HepG2 (cell line): ENCODE measurements around the gene NUP93. TPM values are rescaled to one million over a fixed set of nuclear protein-coding genes. Genes with fewer than 3 reads are reported as not detected.

ENCODE experiments used
- BCL6 ChIP-seq: IDR thresholded peaks from 2 replicates; pipeline ENCODE4 v1.6.1; 2016; ENCODE audit warnings: missing genetic modification reagents, missing compliant biosample characterization
- CC2D1A ChIP-seq: sonication (generic); formaldehyde crosslinking; IDR thresholded peaks from 2 replicates; pipeline ENCODE4 v1.8.1; 2023; ENCODE audit warnings: mild to moderate bottlenecking, missing genetic modification reagents
- GATAD2A ChIP-seq: IDR thresholded peaks from 2 replicates; pipeline ENCODE4 v1.6.1; 2016
- KMT2B ChIP-seq: IDR thresholded peaks from 2 replicates; pipeline ENCODE4 v1.6.1; 2016; ENCODE audit warnings: missing genetic modification reagents, missing compliant biosample characterization
- MLX ChIP-seq: IDR thresholded peaks from 2 replicates; pipeline ENCODE4 v1.6.1; 2016
- PITX1 ChIP-seq: sonication (generic); formaldehyde crosslinking; IDR thresholded peaks from 2 replicates; pipeline ENCODE4 v1.5.1; 2020; ENCODE audit warnings: mild to moderate bottlenecking, missing genetic modification reagents
- PPARG ChIP-seq: conservative IDR thresholded peaks from 2 replicates; pipeline ENCODE4 v1.6.1; 2016; ENCODE audit warnings: missing biosample characterization, missing genetic modification reagents
- RBM39 ChIP-seq: fragments of 200-400 bp; formaldehyde crosslinking; IDR thresholded peaks from one replicate; pipeline ENCODE4 v1.6.1; 2018; ENCODE audit warnings: antibody characterized with exemption, mild to moderate bottlenecking, low read depth, low read length; ENCODE audit not compliant: poor library complexity, severe bottlenecking
- SAP130 ChIP-seq: IDR thresholded peaks from 2 replicates; pipeline ENCODE4 v1.6.1; 2016; ENCODE audit warnings: low read depth
- SOX6 ChIP-seq, 2 experiments: fragments of 450-650 bp in 1 of 2; sonication (generic) in 1 of 2; formaldehyde crosslinking in 1 of 2; IDR thresholded peaks; 2 replicates each; pipeline versions ENCODE4 v1.4.0 to v1.6.1; 2017 to 2020; ENCODE audit warnings: antibody characterized with exemption in 1 of 2, mild to moderate bottlenecking in 1 of 2, missing genetic modification reagents in 1 of 2
- SRSF4 ChIP-seq: fragments of 200-400 bp; formaldehyde crosslinking; IDR thresholded peaks from one replicate; pipeline ENCODE4 v1.6.1; 2018; ENCODE audit warnings: mild to moderate bottlenecking, low read depth, low read length, moderate library complexity; ENCODE audit not compliant: poor library complexity, severe bottlenecking
- TBP ChIP-seq: sonication (generic); formaldehyde crosslinking; IDR thresholded peaks from 2 replicates; pipeline ENCODE4 v1.5.0; 2020; ENCODE audit warnings: missing genetic modification reagents
- TFDP2 ChIP-seq: sonication (generic); formaldehyde crosslinking; IDR thresholded peaks from 2 replicates; pipeline ENCODE4 v1.4.0; 2020; ENCODE audit warnings: missing genetic modification reagents
- TIGD3 ChIP-seq: sonication (generic); formaldehyde crosslinking; IDR thresholded peaks from 2 replicates; pipeline ENCODE4 v1.5.1; 2020; ENCODE audit warnings: mild to moderate bottlenecking, missing genetic modification reagents, borderline replicate concordance
- ZNF280D ChIP-seq: sonication (generic); formaldehyde crosslinking; IDR thresholded peaks from 2 replicates; pipeline ENCODE4 v1.5.1; 2020; ENCODE audit warnings: mild to moderate bottlenecking, missing genetic modification reagents
- ZNF337 ChIP-seq: sonication (generic); formaldehyde crosslinking; IDR thresholded peaks from 2 replicates; pipeline ENCODE4 v1.5.1; 2020; ENCODE audit warnings: missing genetic modification reagents, low read depth, mild to moderate bottlenecking, borderline replicate concordance
- ZNF441 ChIP-seq: sonication (generic); formaldehyde crosslinking; IDR thresholded peaks from 2 replicates; pipeline ENCODE4 v1.7.0; 2021; ENCODE audit warnings: missing genetic modification reagents, borderline replicate concordance
- ZNF512 ChIP-seq: sonication (generic); formaldehyde crosslinking; IDR thresholded peaks from 2 replicates; pipeline ENCODE4 v1.4.0; 2020; ENCODE audit warnings: mild to moderate bottlenecking, missing genetic modification reagents
- ZNF781 ChIP-seq: sonication (generic); formaldehyde crosslinking; IDR thresholded peaks from 2 replicates; pipeline ENCODE4 v1.5.1; 2020; ENCODE audit warnings: borderline replicate concordance, mild to moderate bottlenecking, missing genetic modification reagents; ENCODE audit errors: not compliant biosample characterization
- polyA plus RNA-seq, 8 experiments: library from polyadenylated mRNA; depleted of rRNA in 3 of 8; stranded (reverse) in 7 of 8; unstranded in 1 of 8; fragments of >200 nt; fragmentation: Illumina TruSeq in 4 of 8; extraction: Trizol in 4 of 8; gene quantifications; 2 replicates each; pipeline versions ENCODE4 v1.2.1 to v1.2.3, GENCODE V29; 2011 to 2016; ENCODE audit warnings: low read depth in 4 of 8, missing spikeins in 1 of 8, mixed read lengths in 1 of 8; ENCODE audit not compliant: insufficient read depth in 1 of 8
- total RNA-seq, 5 experiments: library from RNA; depleted of rRNA; stranded (reverse); fragments of >200 nt; fragmentation: Illumina TruSeq; extraction: Trizol; gene quantifications; 2 replicates each; pipeline ENCODE4 v1.2.3, GENCODE V29; 2016; ENCODE audit warnings: low read depth in 1 of 5

NUP93 gene
- total and polyA plus RNA-seq, 2 of the 13 experiments (the other 11 are each of a cell fraction or from before 2014, with no cell fraction given) = 58.5 to 140 TPM

- TF ChIP-seq TBP (no peak), ZNF280D (peak; percentile 53; the same call in 1 of the 2 replicates), SAP130 (peak; percentile 55), TIGD3 (CRISPR knock-in tag) (0 out of 2 replicates have a peak, but pooled peaks have one; percentile 32), PITX1 (CRISPR knock-in tag) (peak; percentile 15; the same call in 1 of the 2 replicates), ZNF512 (CRISPR knock-in tag) (no peak), TFDP2 (CRISPR knock-in tag) (0 out of 2 replicates have a peak, but pooled peaks have one; percentile 14), BCL6 (CRISPR knock-in tag) (peak; percentile 38; the same call in 1 of the 2 replicates), ZNF441 (CRISPR knock-in tag) (0 out of 2 replicates have a peak, but pooled peaks have one; percentile 46), CC2D1A (no peak), PPARG (CRISPR knock-in tag) (peak; percentile 57; the same call in 1 of the 2 replicates), RBM39 (no peak), MLX (CRISPR knock-in tag) (0 out of 2 replicates have a peak, but pooled peaks have one; percentile 41), SRSF4 (no peak), KMT2B (CRISPR knock-in tag) (0 out of 2 replicates have a peak, but pooled peaks have one; percentile 22), ZNF781 (CRISPR knock-in tag) (no peak), SOX6 (IDR thresholded peaks at IDR 0.05) (no peak), SOX6 (CRISPR knock-in tag; IDR thresholded peaks at IDR 0.05) (peak; percentile 60; the same call in 1 of the 2 replicates), ZNF337 (CRISPR knock-in tag) (no peak), GATAD2A (CRISPR knock-in tag) (peak; percentile 78)
Measured at GRCh38 chr16:56856876-56857447, 127.0 kb downstream of the NUP93 start (continued).
